ENCODE data around the gene PXMP4.
A peak's percentile ranks its signal among the peaks of the same experiment; 100 is the strongest.

Gene PXMP4

GRCh38 chr20:33732166-33732970 lies 12.3 kb upstream of the PXMP4 start:
- DNase-seq (ENCODE audit: low spot score): peak; percentile 92

- peak; percentile 94 for DNase-seq (ENCODE audit: low spot score)
These were observed 11.6 kb upstream of the PXMP4 start, which contains the start of gene ZNF341 for GRCh38 chr20:33731693-33732165. Gene ZNF341 (plus strand): TSS chr20:33731996. CDS start chr20:33732022, 26 bp downstream.

- DNase-seq (ENCODE audit: low spot score): no peak
These were observed 11.0 kb upstream of the PXMP4 start for GRCh38 chr20:33730946-33731692.

- no peak for DNase-seq (ENCODE audit: low spot score)
These were observed 9.0 kb upstream of the PXMP4 start for GRCh38 chr20:33729101-33729500.

DNA sequence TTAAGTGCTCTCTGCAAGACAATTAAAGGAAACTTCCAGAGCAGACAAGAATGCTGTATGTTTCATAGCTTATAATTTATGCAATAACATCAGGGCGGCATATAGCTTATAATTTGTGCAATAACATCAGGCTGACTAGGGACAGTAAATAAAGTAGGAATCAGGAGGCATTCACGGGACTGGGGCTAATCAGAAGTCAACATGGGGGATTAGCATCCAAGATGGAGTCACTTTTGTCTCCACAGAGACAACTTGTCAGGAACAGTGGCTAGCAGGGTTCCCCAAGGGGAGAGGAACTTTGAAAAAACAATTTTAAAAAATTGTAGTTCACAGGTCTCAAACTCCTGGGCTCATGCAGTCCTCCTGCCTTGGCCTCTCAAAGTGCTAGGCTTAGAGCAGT lies 8.4 kb upstream of the PXMP4 start:
- DNase-seq (ENCODE audit: low spot score): no peak

DNA sequence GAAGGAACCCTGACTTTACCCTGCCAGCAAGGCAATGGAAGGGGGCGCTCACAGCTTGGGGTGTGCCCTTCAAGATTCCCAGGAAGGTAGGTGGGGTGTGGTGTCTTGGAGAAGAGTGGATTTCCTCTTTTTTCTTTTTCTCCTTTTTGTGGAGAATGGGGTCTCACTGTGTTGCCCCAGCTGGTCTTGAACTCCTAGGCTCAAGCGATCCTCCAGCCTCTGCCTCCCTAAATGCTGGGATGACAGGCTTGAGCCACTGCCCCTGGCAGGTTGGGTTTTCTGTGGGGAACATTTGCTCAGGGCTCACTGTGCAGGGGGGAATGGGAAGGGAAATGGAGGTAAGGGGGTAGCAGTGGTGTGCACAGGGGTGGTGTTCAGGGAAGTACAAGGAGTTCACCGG lies 7.7 kb upstream of the PXMP4 start:
- no peak for DNase-seq (ENCODE audit: low spot score)

- DNase-seq (ENCODE audit: low spot score): no peak
These were observed 7.0 kb upstream of the PXMP4 start for GRCh38 chr20:33727115-33727479.

DNA sequence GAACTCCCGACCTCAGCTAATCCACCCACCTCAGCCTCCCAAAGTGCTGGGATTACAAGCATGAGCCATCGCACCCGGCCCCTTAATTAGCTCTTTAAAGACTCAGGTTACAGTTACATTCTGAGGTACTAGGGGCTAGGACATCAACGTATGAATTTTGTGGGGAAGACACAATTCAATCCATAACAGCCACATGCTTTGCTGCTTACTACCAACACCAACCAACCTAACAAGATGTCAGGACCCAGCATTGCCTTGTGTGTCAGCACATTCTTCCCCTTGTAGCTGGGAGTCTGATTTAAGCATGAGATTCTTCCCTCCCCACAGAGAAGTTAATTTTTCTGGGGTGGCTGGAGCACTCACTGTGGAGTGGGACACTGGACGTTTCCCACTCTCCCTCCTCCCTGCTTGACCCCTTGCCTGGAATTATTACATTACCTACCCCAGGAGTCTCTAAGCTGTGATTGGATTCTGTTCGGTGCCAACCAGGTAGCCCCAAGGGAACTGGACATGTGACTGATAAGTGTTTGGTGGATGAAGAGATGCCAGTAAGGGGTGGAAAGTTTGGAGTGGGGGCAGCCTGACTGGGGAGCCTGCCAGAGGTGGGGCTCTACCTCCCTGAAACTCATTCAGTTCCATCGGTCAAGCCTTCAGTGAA lies 5.6 kb upstream of the PXMP4 start:
- no peak for DNase-seq (ENCODE audit: low spot score)

DNA sequence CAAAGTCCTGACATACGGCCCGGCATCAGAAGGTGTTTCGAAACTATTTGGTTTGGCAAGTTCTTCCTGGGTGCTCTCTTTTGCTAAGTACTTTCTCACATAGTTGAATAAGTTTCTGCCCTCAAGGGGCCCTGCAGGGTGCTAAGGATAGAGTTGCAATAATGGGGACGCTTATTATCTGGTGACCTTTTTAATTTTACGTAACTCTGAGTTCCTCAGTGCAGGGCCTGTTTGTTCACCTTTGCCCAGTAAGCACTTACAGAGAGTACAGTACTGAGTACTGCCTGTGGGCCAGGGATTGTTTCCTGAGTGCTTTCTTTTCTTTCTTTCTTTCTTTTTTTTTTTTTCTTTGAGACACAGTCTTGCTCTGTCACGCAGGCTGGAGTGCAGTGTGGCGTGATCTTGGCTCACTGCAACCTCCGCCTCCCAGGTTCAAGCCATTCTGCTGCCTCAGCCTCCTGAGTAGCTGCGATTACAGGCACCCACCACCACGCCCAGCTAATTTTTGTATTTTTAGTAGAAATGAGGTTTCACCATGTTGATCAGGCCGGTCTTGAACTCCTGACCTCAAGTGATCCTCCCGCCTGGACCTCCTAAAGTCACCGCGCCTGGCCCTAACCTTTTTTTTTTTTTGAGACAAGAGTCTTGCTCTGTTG lies 4.5 kb upstream of the PXMP4 start:
- no peak for DNase-seq (ENCODE audit: low spot score)

GRCh38 chr20:33721391-33722140 lies 1.5 kb upstream of the PXMP4 start:
- no peak for DNase-seq (ENCODE audit: low spot score)

DNA sequence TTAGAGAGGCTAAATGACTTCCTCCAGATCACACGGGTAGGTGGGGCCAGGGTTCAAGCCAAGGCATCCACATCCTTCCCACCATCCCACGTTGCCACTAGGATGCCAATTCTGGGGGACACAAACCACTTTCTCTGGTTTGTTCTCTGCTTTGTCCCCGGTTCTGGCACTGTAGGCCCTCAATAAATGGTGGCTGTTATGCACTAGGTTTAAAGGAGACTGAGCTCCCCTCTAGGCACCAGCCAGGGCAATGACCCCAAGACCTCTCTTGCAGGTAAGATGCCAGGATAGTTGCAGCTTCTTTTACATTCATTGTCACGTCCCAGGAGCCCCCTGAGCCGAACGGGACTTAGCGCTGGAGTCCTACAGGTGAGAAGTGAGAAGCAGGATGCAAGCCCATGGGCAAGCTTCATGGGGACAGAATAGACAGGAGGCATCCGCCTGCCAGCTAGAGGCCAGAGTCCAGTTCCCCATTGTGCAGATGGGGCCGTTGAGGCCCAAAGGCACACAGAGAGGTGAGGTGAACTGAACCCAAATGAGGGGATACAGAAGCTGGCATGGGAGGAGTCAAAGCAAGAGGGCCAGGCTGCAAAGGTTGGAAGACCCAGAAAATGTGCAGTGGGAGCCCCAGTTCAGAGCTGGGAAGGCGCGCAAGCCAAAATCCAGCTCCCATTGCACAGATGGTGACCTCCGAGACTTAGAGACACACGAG lies 677 bp downstream of the PXMP4 start:
- no peak for DNase-seq (ENCODE audit: low spot score)

- no peak for DNase-seq (ENCODE audit: low spot score)
These were observed 3.6 kb downstream of the PXMP4 start for GRCh38 chr20:33716498-33716897.

- DNase-seq (ENCODE audit: low spot score): no peak
These were observed 6.2 kb downstream of the PXMP4 start for GRCh38 chr20:33713865-33714367.

DNA sequence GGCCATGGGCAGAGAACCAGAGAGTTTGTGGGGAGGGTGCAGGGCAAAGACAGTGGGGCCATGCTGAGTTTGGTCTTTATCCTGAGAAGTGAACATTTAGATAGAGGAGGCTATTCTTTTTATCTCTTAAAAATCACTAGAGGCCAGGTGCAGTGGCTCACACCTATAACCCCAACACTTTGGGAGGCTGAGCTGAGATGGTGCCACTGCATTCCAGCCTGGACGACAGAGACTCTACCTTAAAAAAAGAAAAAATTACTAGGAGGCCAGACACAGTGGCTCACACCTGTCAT lies 8.7 kb downstream of the PXMP4 start:
- no peak for DNase-seq (ENCODE audit: low spot score)

DNA sequence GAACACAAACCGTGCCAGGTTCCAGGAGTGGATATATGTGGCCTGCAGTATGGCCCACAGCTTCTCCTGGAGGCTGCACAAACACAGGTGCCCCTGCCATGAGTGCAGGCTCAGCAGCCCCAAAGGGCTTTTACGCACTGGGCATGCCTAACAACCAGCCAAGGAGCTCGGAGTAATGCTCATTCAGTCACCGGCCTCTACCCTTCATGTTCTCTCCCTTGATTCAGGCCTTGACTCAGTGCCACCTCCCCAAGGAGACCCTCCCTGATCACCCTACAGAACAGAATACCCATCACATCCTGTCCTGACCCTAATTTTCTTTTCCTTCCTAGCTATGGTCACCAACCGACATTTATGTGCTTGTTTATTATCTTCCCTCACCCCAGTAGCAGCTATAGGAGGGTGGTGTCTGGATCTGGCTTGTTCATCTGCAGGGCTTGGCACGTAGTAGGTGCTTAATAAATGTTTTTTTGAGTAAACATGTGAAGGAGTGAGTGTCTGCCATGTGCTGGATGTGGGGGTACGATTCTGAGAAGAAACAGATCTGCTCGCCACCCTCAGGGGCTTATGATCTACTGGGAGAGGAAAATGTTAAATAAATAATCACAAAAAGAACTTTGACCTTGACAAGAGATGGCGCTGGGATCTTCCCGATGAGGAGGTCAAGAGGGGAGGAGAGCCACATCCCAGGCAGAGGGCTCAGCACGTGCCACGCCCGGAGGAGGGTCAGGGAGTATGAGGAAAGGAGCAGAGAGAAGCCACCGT lies 9.2 kb downstream of the PXMP4 start:
- no peak for DNase-seq (ENCODE audit: low spot score)

GRCh38 chr20:33709905-33710541 lies 10.1 kb downstream of the PXMP4 start:
- DNase-seq (ENCODE audit: low spot score): no peak

- no peak for DNase-seq (ENCODE audit: low spot score)
These were observed 10.7 kb downstream of the PXMP4 start for GRCh38 chr20:33709398-33709797.

DNA sequence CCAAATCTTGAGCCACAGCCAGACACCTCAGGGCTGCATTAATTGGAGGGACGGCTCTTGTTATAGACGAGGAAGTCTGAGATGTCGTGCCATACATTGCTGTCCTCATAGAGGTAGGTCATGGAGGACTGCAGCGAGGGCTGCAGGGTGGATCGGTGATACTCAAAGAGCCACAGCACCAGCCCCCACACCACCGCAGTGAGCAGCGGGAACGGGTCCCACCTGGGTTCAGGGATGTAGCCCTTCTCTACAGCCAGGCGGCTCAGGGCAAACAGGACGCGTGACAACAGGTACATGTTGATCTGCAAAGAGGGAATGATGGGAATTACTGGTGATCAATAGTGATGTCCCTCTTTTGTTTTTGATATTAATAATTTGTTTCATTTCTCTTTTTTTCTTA lies 12.4 kb downstream of the PXMP4 start:
- no peak for DNase-seq (ENCODE audit: low spot score)
